SIG-M5 treated with dmso at 0.1 percent for 504 hours (cell line): Measurements from ENCODE around the gene DHX29.

Experiments used
- DNase-seq: peaks from one replicate; lab custom pipeline; 2025; ENCODE audit not compliant: unreplicated experiment; lab: John Stamatoyannopoulos, UW

Gene DHX29, protein sequence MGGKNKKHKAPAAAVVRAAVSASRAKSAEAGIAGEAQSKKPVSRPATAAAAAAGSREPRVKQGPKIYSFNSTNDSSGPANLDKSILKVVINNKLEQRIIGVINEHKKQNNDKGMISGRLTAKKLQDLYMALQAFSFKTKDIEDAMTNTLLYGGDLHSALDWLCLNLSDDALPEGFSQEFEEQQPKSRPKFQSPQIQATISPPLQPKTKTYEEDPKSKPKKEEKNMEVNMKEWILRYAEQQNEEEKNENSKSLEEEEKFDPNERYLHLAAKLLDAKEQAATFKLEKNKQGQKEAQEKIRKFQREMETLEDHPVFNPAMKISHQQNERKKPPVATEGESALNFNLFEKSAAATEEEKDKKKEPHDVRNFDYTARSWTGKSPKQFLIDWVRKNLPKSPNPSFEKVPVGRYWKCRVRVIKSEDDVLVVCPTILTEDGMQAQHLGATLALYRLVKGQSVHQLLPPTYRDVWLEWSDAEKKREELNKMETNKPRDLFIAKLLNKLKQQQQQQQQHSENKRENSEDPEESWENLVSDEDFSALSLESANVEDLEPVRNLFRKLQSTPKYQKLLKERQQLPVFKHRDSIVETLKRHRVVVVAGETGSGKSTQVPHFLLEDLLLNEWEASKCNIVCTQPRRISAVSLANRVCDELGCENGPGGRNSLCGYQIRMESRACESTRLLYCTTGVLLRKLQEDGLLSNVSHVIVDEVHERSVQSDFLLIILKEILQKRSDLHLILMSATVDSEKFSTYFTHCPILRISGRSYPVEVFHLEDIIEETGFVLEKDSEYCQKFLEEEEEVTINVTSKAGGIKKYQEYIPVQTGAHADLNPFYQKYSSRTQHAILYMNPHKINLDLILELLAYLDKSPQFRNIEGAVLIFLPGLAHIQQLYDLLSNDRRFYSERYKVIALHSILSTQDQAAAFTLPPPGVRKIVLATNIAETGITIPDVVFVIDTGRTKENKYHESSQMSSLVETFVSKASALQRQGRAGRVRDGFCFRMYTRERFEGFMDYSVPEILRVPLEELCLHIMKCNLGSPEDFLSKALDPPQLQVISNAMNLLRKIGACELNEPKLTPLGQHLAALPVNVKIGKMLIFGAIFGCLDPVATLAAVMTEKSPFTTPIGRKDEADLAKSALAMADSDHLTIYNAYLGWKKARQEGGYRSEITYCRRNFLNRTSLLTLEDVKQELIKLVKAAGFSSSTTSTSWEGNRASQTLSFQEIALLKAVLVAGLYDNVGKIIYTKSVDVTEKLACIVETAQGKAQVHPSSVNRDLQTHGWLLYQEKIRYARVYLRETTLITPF (N-terminal part only)

GRCh38 chr5:55307383-55308253 is at the start of gene DHX29, which contains the start of gene MTREX:
DHX29 (minus strand) TSS chr5:55307694; CDS start chr5:55307573, 121 bp downstream.
MTREX (plus strand) TSS chr5:55307989; CDS start chr5:55308014, 25 bp downstream.
- DNase-seq, result peak; percentile 88

- DNase-seq, result no peak
Measured at GRCh38 chr5:55356896-55357295, 49.4 kb upstream of the DHX29 start.

DNA sequence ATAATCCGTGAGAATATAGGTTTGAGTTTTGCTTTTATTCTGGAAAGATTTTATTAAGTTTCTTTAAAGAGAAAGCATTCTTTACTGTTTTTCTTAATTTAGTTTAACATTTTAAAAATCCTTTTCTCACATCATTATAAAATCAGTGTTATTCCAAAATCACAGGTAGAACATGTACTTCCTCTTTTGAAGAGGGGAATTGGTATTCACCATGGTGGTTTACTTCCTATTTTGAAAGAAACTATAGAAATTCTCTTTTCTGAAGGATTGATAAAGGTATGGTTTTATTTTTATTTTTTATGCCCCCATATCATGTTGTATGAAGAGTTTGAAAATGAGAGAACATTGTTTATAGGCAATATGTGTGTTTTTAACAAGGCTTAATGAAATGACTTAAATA is 43.3 kb upstream of the DHX29 start:
- no peak for DNase-seq

DNA sequence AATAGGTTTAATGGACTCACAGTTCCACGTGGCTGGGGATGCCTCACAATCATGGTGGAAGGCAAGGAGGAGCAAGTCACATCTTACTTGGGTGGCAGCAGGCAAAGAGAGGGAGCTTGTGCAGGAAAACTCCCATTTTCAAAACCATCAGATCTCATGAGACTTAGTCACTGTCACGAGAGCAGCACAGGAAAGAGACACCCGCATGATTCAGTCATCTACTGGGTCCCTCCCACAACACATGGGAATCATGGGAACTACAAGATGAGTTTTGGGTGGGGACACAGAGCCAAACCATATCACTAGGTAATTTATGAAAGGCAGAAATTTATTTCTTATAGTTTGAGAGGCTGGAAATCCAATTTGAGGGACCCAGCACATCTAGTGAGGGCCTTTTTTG is 40.3 kb upstream of the DHX29 start:
- no peak for DNase-seq

DNA sequence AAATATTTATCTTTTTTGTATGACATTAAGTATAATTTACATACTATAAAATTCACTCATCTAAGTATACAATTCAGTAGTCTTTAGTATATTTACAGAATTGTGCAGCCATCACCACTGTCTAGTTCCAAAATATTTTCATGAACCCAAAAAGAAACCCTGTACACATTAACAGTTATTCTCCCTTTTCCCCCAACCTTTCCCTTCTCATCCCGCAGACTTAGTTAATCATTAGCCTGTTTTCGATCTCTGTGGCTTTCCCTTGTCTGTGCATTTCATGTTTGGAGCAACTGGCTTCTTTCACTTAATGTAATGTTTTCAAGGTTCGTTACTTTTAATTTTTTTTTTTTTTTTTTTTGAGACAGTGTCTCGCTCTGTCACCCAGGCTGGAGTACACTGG is 37.8 kb upstream of the DHX29 start:
- DNase-seq, result no peak

DNA sequence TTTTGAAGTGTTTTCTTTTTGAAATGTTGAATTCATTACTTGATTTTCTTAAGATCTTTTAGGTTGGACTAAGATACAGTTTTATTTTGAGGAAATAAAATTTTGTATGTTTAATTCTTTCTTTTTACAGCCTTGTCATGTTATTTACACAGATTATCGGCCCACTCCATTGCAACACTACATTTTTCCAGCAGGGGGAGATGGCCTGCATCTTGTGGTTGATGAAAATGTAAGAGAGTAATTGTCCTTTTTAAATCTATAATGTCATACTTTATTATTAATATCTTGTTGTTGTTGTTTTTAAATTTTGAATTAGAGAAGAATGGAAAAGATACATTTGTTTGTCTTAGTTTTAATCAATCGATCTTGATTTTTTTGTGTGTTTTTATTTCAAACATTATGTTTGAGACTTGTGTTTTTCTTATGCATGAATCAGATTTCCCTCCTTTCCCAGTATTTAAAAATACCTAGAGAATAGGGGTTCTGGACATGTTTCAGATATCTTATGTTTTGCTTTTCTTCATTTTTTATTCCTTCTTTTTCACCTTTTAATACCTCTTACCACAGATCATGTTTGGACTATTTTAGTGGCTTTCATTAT is 37.0 kb upstream of the DHX29 start:
- DNase-seq, result peak; percentile 24

DNA sequence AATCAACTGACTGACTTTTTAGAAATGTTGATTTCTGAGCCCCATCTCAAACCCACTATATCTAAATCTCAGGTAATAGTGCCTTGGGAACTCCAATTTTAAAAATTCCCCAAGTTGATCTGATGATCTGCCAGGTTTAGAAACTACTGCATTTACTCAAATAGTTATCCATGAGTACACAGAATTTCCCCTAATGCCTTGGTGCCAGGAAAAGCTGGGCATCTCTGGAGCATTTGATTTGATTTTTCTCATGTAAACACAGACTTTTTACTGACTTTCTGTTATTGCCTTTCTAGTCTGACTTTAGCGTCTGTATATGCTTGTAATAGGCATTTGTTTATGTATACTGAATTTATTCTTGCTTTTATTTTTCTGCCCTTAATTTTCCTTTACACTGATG is 36.1 kb upstream of the DHX29 start:
- no peak for DNase-seq

- no peak for DNase-seq
Measured at GRCh38 chr5:55343107-55343506, 35.6 kb upstream of the DHX29 start.

DNA sequence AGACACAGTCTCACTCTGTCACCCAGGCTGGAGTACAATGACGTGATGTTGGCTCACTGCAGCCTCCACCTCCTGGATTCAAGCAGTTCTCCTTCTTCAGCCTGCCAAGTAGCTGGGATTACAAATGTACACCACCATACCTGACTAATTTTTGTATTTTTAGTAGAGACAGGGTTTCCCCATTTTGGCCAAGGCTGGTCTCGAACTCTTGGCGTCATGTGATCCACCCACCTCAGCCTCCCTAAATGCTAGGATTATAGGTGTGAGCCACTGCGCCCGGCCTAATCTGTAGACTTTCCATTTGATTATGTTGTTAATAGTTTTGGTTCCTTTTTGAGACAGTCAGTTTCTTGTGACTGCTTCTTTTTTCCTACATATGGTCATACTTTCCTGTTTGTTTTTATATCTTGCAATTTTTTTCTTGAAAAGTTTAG is 31.3 kb upstream of the DHX29 start:
- DNase-seq, result no peak

GRCh38 chr5:55338092-55338613 is 30.7 kb upstream of the DHX29 start:
- no peak for DNase-seq

- no peak for DNase-seq
Measured at GRCh38 chr5:55333811-55334210, 26.3 kb upstream of the DHX29 start.

GRCh38 chr5:55333017-55333416 is 25.5 kb upstream of the DHX29 start:
- DNase-seq, result no peak

- DNase-seq, result no peak
Measured at GRCh38 chr5:55331321-55331720, 23.8 kb upstream of the DHX29 start.

DNA sequence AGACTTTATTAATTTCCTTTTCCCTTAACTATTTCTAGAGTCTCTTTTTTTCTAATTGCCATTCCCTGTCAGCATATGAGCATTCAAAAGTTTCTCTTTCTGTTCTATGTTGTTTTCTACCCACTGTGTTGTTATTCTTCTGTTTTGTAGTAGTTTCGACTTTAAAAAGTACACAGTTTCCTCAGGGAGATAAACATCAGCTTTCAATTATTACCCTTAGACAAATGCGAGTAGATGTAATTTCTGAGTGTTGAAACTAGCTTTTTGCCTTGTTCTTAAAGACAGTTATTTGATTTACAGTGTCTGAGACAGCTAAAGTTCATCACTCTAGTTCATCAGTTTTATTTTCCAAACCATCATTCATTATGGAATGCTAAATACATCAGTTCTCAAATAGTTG is 19.8 kb upstream of the DHX29 start:
- no peak for DNase-seq

- DNase-seq, result no peak
Measured at GRCh38 chr5:55325621-55326020, 18.1 kb upstream of the DHX29 start.

- peak; percentile 56 for DNase-seq
Measured at GRCh38 chr5:55324815-55325418, 17.4 kb upstream of the DHX29 start.

DNA sequence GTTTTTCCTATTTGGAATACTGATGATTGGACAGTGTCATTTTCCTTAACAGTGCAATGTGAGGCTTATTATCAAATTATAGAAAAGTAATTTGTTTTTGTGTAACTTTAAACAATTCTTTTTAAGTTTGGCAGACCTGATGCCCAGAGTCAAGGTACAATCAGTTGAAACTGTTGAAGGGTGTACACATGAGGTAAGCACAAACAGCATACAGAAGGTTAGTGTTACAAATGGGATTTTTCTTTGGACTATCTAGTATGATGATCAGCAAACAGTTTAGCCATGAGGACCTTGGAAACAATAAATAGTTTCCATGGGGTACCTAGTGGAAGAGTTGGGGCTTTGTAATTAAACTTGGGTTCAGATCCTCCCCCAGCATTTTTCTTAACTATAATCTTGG is 16.5 kb upstream of the DHX29 start:
- no peak for DNase-seq

GRCh38 chr5:55320571-55320970 is 13.1 kb upstream of the DHX29 start:
- DNase-seq, result no peak

DNA sequence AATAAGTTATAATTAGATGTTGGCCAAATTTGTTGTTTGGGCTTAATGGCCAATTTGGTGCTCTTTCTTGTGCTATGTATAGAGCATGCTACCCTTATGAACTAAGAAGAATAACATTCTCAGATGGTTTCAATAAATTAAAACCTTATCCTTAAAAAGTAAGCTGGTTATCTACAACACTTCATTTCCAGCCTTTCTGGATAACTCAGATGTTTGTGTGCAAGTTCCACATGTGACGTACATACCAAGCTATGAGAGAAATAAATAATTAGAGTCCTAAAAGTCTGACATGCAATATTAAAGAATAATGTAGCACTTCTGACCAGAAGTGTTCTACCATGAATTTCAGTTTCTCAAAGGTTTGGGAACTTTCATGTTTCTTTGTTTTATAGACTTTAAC is 12.0 kb upstream of the DHX29 start:
- no peak for DNase-seq
